Glutamatergic neuron (in vitro differentiated cells): ENCODE results near the gene HIGD2A. TPM values are rescaled to one million over a fixed set of nuclear protein-coding genes. Genes with fewer than 3 reads are reported as not detected.

Experiments
- DNase-seq: peaks from one replicate; pipeline ENCODE4 v3.0.0; 2022
- H3K27ac Mint-ChIP-seq: one replicate; pipeline ENCODE4 v1.8.0; 2020; ENCODE audit warnings: mild to moderate bottlenecking, mixed read lengths, inconsistent platforms; ENCODE audit not compliant: unreplicated experiment
- H3K27me3 Mint-ChIP-seq: one replicate; pipeline ENCODE4 v1.8.0; 2020; ENCODE audit warnings: mild to moderate bottlenecking, moderate library complexity, mixed read lengths, inconsistent platforms; ENCODE audit not compliant: unreplicated experiment
- H3K36me3 Mint-ChIP-seq: one replicate; pipeline ENCODE4 v1.8.0; 2020; ENCODE audit warnings: mild to moderate bottlenecking, mixed read lengths, inconsistent platforms; ENCODE audit not compliant: unreplicated experiment
- H3K4me1 Mint-ChIP-seq: one replicate; pipeline ENCODE4 v1.8.0; 2020; ENCODE audit warnings: mild to moderate bottlenecking, low read depth, mixed read lengths, inconsistent platforms; ENCODE audit not compliant: unreplicated experiment
- H3K4me3 Mint-ChIP-seq: one replicate; pipeline ENCODE4 v1.8.0; 2020; ENCODE audit warnings: mild to moderate bottlenecking, mixed read lengths, inconsistent platforms; ENCODE audit not compliant: unreplicated experiment
- H3K9me3 Mint-ChIP-seq: one replicate; pipeline ENCODE4 v1.8.0; 2020; ENCODE audit warnings: mild to moderate bottlenecking, moderate library complexity, mixed read lengths, inconsistent platforms; ENCODE audit not compliant: unreplicated experiment
- CTCF ChIP-seq: fragments of 200-600 bp; sonication (generic); IDR thresholded peaks from one replicate; pipeline ENCODE4 v1.5.0; 2021; ENCODE audit not compliant: partially characterized antibody, unreplicated experiment
- total RNA-seq: library from RNA; stranded (reverse); fragmentation: NEBNext Ultra II Directional; extraction: Animal tissue kit (Norgen Biotek cat#: 25700); gene quantifications from one replicate; pipeline ENCODE4 v1.2.1, GENCODE V29; 2021; ENCODE audit not compliant: unreplicated experiment

Gene HIGD2A
- total RNA-seq, 1 donor from 2014 or later = 103 TPM

DNA sequence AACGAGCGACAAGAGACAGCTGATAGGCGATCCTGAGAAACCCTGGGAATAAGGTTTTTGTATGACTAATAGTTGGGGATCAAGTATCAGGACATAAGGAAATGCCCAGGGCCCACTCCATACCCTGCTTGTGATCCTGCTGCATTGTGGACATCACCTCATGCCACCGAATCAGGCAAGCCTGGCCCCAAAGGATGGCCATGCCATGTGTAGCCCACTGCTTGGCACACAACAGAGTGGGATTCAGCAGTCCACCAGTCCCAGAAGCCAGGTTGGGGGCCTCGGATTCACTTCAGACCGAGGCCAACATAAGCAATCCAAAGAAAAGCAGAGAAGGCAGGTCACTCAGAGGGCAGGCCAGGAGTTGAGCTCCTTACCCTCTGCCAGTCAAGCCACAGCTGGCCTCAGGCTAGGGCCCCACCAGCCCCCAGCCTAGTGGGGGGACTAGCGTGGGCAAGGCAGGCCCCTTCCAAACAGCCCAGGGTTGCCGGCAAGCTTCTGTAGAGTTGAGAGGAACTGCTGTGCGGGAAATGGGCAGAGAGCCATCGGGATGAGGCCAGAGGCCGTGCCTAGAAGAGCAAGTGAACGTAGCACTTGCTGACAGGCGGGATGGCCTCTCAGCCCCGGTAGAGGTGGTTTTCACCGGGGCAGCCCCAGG is 5.2 kb upstream of the HIGD2A start:
- no peak overlapping the region for H3K27ac Mint-ChIP-seq
- H3K27me3 Mint-ChIP-seq = peaks cover 4% of the 10 kb centered on the region
- DNase-seq = no peak
- no peak overlapping the region for H3K4me3 Mint-ChIP-seq
- TF ChIP-seq CTCF = no peak
- H3K4me1 Mint-ChIP-seq = peaks cover 9% of the 10 kb centered on the region
- no peaks in the 10 kb centered on the region for H3K36me3 Mint-ChIP-seq
- peaks cover 5% of the 10 kb centered on the region for H3K9me3 Mint-ChIP-seq

DNA sequence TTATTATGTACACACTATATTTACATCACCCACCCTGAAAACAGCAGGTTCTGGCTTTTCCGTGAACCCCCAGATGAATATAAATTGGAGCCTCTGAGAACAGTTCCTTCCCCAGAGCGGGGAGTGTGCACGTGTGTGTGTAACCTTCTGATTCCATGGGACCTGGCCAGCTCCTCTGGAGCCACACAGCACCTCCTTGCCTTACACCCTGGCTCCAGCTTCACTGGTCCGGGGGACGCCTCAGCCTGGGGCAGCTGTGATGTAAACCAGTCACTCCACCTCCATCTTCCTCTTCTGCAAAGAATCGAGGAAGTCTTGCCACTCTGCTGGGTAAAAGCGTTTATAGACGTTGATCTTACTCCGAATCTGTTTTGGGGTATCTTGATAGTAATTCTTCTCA is 4.6 kb upstream of the HIGD2A start:
- Mint-ChIP-seq H3K36me3 (no peaks in the 10 kb centered on the region), H3K27me3 (peaks cover 7% of the 10 kb centered on the region)
- no peak for TF ChIP-seq CTCF

DNA sequence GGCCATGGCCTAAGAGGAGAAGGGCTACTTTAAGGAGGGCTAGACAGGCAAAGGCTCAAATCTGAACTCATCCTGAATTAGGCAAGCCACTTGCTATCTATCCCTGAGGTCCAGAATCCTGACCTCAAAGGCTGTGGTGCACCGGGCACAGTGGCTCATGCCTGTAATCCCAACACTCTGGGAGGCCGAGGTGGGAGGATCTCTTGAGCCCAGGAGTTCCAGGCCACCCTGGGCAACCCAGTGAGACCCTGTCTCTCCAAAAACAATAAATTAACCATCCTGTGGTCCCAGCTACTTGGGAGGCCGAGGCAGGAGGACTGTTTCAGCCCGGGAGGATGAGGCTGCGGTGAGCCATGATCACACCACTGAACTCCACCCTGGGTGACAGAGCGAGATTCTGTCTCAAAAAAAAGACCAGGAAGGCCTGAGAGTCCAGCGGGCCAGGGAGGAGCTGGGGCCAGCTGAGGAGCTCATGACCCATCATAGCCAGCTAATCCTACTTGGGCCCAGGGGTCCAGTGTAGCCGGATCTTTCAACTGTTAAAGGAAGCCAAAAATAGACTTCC is 4.1 kb upstream of the HIGD2A start:
- Mint-ChIP-seq H3K4me3 (no peak overlapping the region), H3K9me3 (peaks cover 11% of the 10 kb centered on the region), H3K27ac (no peak overlapping the region), H3K27me3 (peaks cover 10% of the 10 kb centered on the region), H3K4me1 (peaks cover 9% of the 10 kb centered on the region), H3K36me3 (no peaks in the 10 kb centered on the region)
- no peak for DNase-seq
- TF ChIP-seq CTCF = no peak

More for the DNA sequence above, 4.6 kb upstream of the HIGD2A start:
- no peak for DNase-seq
- no peak overlapping the region for H3K27ac Mint-ChIP-seq
- H3K4me3 Mint-ChIP-seq = no peak overlapping the region
- peaks cover 9% of the 10 kb centered on the region for H3K4me1 Mint-ChIP-seq
- peaks cover 8% of the 10 kb centered on the region for H3K9me3 Mint-ChIP-seq

GRCh38 chr5:176384991-176385390 is 3.6 kb upstream of the HIGD2A start:
- Mint-ChIP-seq H3K4me3 (no peak overlapping the region), H3K9me3 (peaks cover 11% of the 10 kb centered on the region), H3K27me3 (peaks cover 10% of the 10 kb centered on the region), H3K36me3 (no peaks in the 10 kb centered on the region), H3K27ac (no peak overlapping the region), H3K4me1 (peaks cover 11% of the 10 kb centered on the region)
- TF ChIP-seq CTCF = no peak
- no peak for DNase-seq

DNA sequence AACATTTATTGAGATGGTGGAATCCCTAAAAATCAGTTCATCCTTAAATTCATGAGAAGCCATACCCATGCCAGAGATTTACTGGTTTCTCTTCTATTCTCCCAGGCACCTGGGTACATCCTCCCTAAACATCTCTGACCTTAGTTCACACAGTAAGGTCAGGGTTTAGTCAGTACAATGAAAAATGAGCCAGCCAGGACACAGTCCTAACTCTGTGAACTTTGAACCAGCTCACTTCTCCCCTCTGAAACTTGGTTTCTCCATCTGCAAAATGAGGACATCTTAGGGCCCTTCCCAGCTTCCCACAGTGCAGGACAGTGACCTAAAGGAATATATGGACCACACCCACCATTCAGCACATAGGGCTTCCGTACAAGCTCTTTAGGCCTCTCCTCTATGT is 2.1 kb upstream of the HIGD2A start:
- peaks cover 10% of the 10 kb centered on the region for H3K27me3 Mint-ChIP-seq
- H3K4me3 Mint-ChIP-seq = peak overlapping the region; percentile 99
- no peak for TF ChIP-seq CTCF
- no peak overlapping the region for H3K27ac Mint-ChIP-seq
- H3K4me1 Mint-ChIP-seq = peaks cover 11% of the 10 kb centered on the region
- no peaks in the 10 kb centered on the region for H3K36me3 Mint-ChIP-seq
- H3K9me3 Mint-ChIP-seq = peaks cover 11% of the 10 kb centered on the region
- DNase-seq = no peak
